Thoracic aorta (tissue), 2 donors: ENCODE data around the gene NOP16. TPM values are rescaled to one million over a fixed set of nuclear protein-coding genes. Genes with fewer than 3 reads are reported as not detected.

ENCODE experiments used
- ATAC-seq: fragments of 150-250 bp; one replicate; pipeline ENCODE4 v1.8.0; 2017; ENCODE audit warnings: low read depth; ENCODE audit not compliant: insufficient number of reproducible peaks, low FRiP score
- DNase-seq: peaks from one replicate; pipeline ENCODE4 v3.0.0-alpha.2; 2020; ENCODE audit warnings: low spot score
- H3K27ac ChIP-seq, 2 donors: fragments of 200-600 bp; sonication (generic); 1 replicate in 1 of 2; 2 replicates in 1 of 2; pipeline ENCODE4 v1.5.1; 2016; ENCODE audit warnings: mild to moderate bottlenecking in 2 of 2, moderate library complexity in 2 of 2
- H3K27me3 ChIP-seq: fragments of 200-600 bp; sonication (generic); replicated peaks from 2 replicates; pipeline ENCODE4 v1.6.0; 2016; ENCODE audit warnings: mild to moderate bottlenecking; ENCODE audit not compliant: insufficient read depth
- H3K36me3 ChIP-seq: fragments of 200-600 bp; sonication (generic); one replicate; pipeline ENCODE4 v1.5.1; 2016
- H3K4me1 ChIP-seq, 2 donors: fragments of 200-600 bp; sonication (generic); 1 replicate in 1 of 2; 2 replicates in 1 of 2; pipeline versions ENCODE4 v1.5.1 to v1.6.0; 2016; ENCODE audit warnings: low read depth in 2 of 2, mild to moderate bottlenecking in 1 of 2; ENCODE audit not compliant: control insufficient read depth in 1 of 2
- H3K4me3 ChIP-seq: fragments of 200-600 bp; sonication (generic); 2 replicates; pipeline ENCODE4 v1.5.1; 2016; ENCODE audit warnings: mild to moderate bottlenecking
- H3K9me3 ChIP-seq: fragments of 200-600 bp; sonication (generic); 2 replicates; pipeline ENCODE4 v1.5.1; 2016
- CTCF ChIP-seq: fragments of 200-600 bp; sonication (generic); IDR thresholded peaks from one replicate; pipeline ENCODE4 v1.5.1; 2019; ENCODE audit warnings: antibody characterized with exemption
- total RNA-seq, 2 donors: library from RNA; depleted of rRNA; stranded (reverse); fragments of >200 nt; gene quantifications; one replicate each; pipeline versions ENCODE4 v1.1.0 to v1.2.3, GENCODE V29; 2016

Gene NOP16
- total RNA-seq, 2 donors from 2014 or later = 6.3 to 12.6 TPM

DNA sequence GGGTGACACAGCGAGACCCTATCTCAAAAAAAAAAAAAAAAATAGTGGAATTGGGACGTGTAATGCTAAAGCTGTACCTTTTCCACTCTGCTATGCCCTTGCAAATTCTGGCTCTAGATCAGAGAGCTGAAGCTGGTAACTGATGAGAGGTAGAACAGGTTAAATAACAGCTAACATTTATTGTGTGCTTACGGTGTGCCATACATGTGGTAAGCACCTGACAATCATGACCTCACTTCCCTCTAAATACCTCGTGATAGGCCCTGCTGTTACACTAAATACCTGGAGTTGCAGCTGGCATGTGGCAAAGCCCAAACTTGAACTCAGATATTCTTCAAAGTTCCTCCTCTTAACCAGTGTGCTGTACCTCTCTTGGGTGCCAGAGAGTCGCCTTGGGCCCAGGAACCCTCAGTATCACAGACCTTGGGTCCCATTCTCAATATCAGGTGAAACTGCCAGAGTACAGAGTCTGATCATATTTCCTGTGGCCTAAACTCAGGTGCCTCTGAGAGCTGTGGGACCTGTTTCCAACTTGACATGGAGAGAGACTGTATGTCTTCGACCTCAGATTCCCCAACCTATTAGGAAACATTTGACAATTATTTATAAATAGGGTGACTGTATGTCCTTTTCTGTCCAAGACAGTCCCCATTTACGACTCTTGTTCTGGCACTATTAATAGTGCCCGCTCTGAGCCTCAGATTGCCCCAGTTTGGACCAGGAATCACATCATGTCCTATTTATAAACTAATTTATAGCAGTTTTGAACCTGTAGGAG lies 18.3 kb downstream of the NOP16 start:
- no peak for DNase-seq
- Histone ChIP-seq H3K4me1 (peaks cover 3 to 23% of the 10 kb centered on the region in 2 donors), H3K27ac (no peak overlapping the region), H3K9me3 (no peaks in the 10 kb centered on the region), H3K27me3 (no peaks in the 10 kb centered on the region), H3K36me3 (peaks cover 11% of the 10 kb centered on the region), H3K4me3 (no peak overlapping the region)
- TF ChIP-seq CTCF = no peak
- no peak for ATAC-seq

GRCh38 chr5:176368726-176369125 lies 19.7 kb downstream of the NOP16 start:
- Histone ChIP-seq H3K4me3 (no peak overlapping the region), H3K27ac (no peak overlapping the region), H3K9me3 (no peaks in the 10 kb centered on the region), H3K36me3 (peaks cover 11% of the 10 kb centered on the region), H3K27me3 (no peaks in the 10 kb centered on the region), H3K4me1 (peaks cover 6 to 28% of the 10 kb centered on the region in 2 donors)
- no peak for ATAC-seq
- TF ChIP-seq CTCF = no peak
- DNase-seq = no peak

DNA sequence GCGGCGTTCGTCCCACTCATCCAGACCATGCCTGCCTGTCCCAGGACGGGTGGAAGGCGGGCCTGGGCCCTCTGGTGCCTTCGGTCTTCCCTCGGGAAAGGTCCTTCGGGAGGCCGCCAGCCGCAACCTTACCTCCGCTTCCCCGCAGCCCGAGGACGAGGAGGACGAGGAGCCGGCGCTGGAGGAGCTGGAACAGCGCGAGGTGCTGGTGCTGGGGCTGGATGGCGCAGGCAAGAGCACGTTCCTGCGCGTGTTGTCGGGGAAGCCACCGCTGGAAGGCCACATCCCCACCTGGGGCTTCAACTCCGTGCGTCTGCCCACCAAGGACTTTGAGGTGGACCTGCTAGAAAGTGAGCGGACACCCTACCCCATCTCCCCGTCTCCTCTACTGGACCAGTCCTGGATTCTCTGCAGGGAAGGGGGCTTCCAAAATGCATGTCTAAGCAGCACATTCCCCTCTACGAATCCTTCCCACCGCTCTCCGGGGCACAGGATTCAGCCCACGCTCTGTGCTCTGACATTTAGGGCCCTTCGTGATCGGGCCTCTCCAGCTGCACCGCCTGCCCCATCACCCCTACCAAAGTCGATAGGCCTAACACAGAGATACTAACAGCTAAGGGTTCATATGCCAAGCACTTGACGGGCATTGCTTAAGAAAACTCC lies 22.0 kb downstream of the NOP16 start:
- H3K27ac ChIP-seq = peak overlapping the region; percentile 71 to 73
- TF ChIP-seq CTCF = no peak

GRCh38 chr5:176365351-176366231 lies 22.8 kb downstream of the NOP16 start, which contains the start of gene ARL10:
TSS of gene ARL10 (plus strand) at chr5:176365487. CDS start at chr5:176365564, 77 bp downstream.
- DNase-seq (no peak), ATAC-seq (no peak)
- no peak for TF ChIP-seq CTCF
- Histone ChIP-seq H3K27ac (peak within 1 kb of the TSS; percentile 71 to 73), H3K27me3 (no peaks in the 10 kb centered on the region), H3K4me3 (peak within 1 kb of the TSS; percentile 95), H3K9me3 (no peaks in the 10 kb centered on the region), H3K36me3 (peaks cover 6% of the 10 kb centered on the region), H3K4me1 (peaks cover 3 to 18% of the 10 kb centered on the region in 2 donors)

More for the DNA sequence above, 22.0 kb downstream of the NOP16 start:
- H3K36me3 ChIP-seq = peaks cover 11% of the 10 kb centered on the region
- DNase-seq (no peak), ATAC-seq (no peak)
- H3K27me3 ChIP-seq = no peaks in the 10 kb centered on the region
- no peaks in the 10 kb centered on the region for H3K9me3 ChIP-seq
- H3K4me1 ChIP-seq = peaks cover 3 to 18% of the 10 kb centered on the region in 2 donors
- peak overlapping the region; percentile 95 for H3K4me3 ChIP-seq
